Stomach smooth muscle (tissue), 2 donors: ENCODE results near the gene SBK2.
"Not testable (repeated sequence)": the region's sequence is repeated elsewhere in the genome, so short reads cannot be mapped to it uniquely, and the experiment has no call there.

ENCODE experiments used
- H3K27ac ChIP-seq: one replicate; pipeline ENCODE4 v1.7.0; 2013; ENCODE audit warnings: mild to moderate bottlenecking, low read length, inconsistent platforms
- H3K27me3 ChIP-seq, 2 donors: one replicate each; pipeline ENCODE4 v1.7.0; 2013; ENCODE audit warnings: low read length in 2 of 2; ENCODE audit not compliant: insufficient read depth in 2 of 2, control insufficient read depth in 1 of 2
- H3K36me3 ChIP-seq, 2 donors: one replicate each; pipeline ENCODE4 v1.7.0; 2013; ENCODE audit warnings: low read length in 2 of 2; ENCODE audit not compliant: control insufficient read depth in 2 of 2, insufficient read depth in 2 of 2
- H3K4me1 ChIP-seq: one replicate; pipeline ENCODE4 v1.7.0; 2013; ENCODE audit warnings: low read length; ENCODE audit not compliant: control insufficient read depth, insufficient read depth
- H3K4me3 ChIP-seq, 2 donors: one replicate each; pipeline ENCODE4 v1.7.0; 2013; ENCODE audit warnings: low read length in 2 of 2
- H3K9ac ChIP-seq, 2 donors: one replicate each; pipeline ENCODE4 v1.7.0; 2013; ENCODE audit warnings: low read length in 2 of 2, mild to moderate bottlenecking in 1 of 2
- H3K9me3 ChIP-seq, 2 donors: one replicate each; pipeline ENCODE4 v1.7.0; 2013; ENCODE audit warnings: low read length in 2 of 2; ENCODE audit not compliant: control insufficient read depth in 2 of 2
- donor health status: healthy.
- donor health status: Pancreatic carcinoma.

Gene SBK2

DNA sequence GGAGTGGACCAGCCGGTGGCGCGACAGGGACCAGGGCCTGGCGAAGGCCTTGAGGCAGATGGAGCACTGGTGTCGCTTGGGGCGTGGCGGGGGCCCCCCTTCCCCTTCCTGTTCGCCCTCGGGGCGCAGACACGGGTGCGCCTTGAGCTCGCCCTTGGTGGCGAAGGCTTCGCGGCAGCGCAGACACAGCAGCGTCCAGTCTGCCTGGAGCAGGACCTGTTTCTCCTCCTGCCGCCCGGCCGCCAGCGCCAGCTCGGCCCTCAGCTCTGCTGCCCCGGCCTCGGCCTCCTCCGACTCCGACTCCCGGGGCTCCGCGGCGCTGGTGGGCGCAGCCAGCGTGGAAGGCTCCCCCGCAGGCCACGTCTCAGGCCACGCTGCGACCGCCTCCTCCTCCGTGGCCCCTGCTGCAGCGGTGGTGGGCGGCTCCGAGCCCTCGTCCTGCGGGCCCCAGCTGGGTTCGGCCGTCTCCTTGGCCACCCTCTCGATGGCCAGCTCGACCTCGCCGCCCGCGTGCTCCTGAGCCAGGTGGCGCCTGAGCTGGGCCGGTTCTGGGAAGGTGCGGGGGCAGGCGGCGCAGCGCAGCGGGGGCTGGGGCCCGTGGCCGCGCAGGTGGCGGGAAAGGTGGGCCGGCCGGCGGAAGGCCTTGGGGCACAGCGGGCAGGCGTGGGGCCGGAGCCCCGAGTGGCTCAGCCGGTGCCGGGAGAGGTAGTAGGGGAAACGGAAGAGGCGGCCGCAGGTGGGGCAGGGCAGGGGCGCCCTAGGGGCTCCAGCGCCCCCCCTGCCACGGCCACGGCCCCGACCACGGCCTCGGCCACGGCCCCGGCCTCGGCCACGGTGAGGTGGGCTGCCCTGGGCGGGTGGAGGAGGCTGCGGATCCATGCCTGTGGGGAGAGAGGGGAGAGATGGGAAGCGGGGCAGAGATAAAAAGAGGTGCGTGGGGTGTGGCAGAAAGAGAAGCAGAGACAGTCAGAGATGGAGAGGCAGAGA, 42.1 kb upstream of the SBK2 start:
- Histone ChIP-seq H3K36me3 (peaks cover 4% of the 10 kb centered on the region in 2 donors), H3K9ac (peak overlapping the region in 1 of 2 donors; percentile 65), H3K27ac (no peak overlapping the region), H3K4me3 (peak overlapping the region; percentile 72 to 82), H3K9me3 (no peaks in the 10 kb centered on the region), H3K4me1 (peaks cover 20% of the 10 kb centered on the region), H3K27me3 (no peaks in the 10 kb centered on the region)

DNA sequence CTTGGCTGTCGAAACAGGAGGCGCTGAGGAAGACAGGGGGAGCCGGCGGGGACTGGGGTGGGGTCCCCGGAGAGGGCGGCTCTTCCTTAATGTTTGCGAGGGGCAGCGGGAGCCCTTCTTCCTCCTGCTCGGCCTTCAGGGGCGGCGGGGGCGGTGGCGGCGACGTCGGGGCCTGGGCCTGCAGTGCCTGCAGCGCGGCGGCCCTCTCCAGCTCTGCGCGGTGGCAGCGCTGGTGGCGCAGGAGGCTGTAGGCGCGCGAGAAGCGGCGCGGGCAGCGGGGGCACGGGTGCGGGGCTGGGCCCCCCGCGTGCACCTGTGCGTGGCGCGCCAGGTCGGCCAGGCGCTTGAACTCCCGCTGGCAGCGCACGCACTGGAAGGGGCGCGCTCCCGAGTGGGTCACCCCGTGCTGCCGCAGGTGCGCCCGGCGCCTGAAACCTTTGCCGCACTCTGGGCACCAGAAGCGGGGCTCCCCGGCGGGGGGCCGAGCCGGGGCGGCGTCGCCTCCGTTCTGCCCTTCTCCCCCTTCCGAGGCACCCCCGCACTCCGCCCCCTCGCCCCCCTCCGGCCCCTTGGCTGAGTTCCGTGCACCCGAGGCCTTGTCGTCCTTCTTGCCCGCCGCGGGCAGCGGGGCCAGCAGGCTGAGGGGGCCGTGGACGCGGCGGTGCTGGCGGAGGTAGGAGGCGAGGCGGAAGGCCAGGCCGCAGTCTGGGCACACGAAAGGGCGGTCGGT, 41.3 kb upstream of the SBK2 start:
- no peak overlapping the region for H3K27ac ChIP-seq
- no peak overlapping the region for H3K4me3 ChIP-seq
- H3K27me3 ChIP-seq: no peaks in the 10 kb centered on the region

GRCh38 chr19:55576746-55577145, 39.8 kb upstream of the SBK2 start:
- Histone ChIP-seq H3K9ac (no peak overlapping the region), H3K9me3 (no peaks in the 10 kb centered on the region), H3K27me3 (no peaks in the 10 kb centered on the region), H3K4me3 (no peak overlapping the region), H3K36me3 (peaks cover 4% of the 10 kb centered on the region in 2 donors), H3K4me1 (peaks cover 16% of the 10 kb centered on the region), H3K27ac (no peak overlapping the region)

More for the DNA sequence above, 41.3 kb upstream of the SBK2 start:
- no peak overlapping the region for H3K9ac ChIP-seq
- peaks cover 4% of the 10 kb centered on the region in 2 donors for H3K36me3 ChIP-seq
- H3K4me1 ChIP-seq: peaks cover 20% of the 10 kb centered on the region
- no peaks in the 10 kb centered on the region for H3K9me3 ChIP-seq

DNA sequence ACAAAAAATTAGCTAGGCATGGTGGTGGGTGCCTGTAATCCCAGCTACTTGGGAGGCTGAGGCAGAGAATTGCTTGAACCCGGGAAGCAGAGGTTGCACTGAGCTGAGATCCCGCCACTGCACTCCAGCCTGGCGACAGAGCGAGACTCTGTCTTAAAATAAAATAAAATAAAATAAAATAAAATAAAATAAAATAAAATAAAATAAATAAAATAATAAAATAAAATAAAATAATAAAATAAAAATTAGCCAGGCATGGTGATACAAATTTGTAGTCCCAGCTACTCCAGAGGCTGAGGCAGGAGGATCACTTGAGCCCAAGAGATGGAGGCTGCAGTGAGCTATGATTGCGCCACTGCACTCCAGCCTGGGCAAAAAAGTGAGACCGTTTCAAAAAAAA, 37.0 kb upstream of the SBK2 start:
- H3K36me3 ChIP-seq, H3K27me3 ChIP-seq, H3K4me3 ChIP-seq, H3K4me1 ChIP-seq, H3K27ac ChIP-seq, H3K9me3 ChIP-seq, H3K9ac ChIP-seq: not testable (repeated sequence)

DNA sequence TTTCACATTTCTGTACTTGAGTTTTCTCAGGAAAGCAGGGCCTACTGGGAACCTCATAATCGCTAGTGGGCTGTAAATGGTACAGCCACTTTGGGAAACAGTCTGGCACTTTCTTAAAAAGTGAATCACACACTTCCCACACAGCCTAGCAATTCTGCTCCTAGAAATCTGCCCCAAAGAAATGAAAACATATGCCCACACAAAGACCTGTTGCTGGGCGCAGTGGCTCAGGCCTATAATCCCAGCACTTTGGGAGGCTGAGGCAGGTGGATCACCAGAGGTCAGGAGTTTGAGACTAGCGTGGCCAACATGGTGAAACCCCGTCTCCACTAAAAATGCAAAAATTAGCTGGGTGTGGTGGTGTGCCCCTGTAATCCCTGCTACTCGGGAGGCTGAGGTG, 32.5 kb upstream of the SBK2 start:
- not testable (repeated sequence) for H3K36me3 ChIP-seq, H3K4me1 ChIP-seq, H3K27me3 ChIP-seq, H3K9ac ChIP-seq, H3K9me3 ChIP-seq, H3K4me3 ChIP-seq, H3K27ac ChIP-seq

GRCh38 chr19:55567708-55568328, 30.9 kb upstream of the SBK2 start:
- no peak overlapping the region for H3K27ac ChIP-seq
- no peaks in the 10 kb centered on the region for H3K36me3 ChIP-seq
- peaks cover 4 to 7% of the 10 kb centered on the region in 2 donors for H3K27me3 ChIP-seq
- H3K9ac ChIP-seq: no peak overlapping the region
- no peaks in the 10 kb centered on the region for H3K4me1 ChIP-seq
- H3K4me3 ChIP-seq: no peak overlapping the region
- no peaks in the 10 kb centered on the region for H3K9me3 ChIP-seq

GRCh38 chr19:55566823-55567222, 29.9 kb upstream of the SBK2 start:
- H3K36me3 ChIP-seq: no peaks in the 10 kb centered on the region
- H3K27ac ChIP-seq: no peak overlapping the region
- no peaks in the 10 kb centered on the region for H3K4me1 ChIP-seq
- no peak overlapping the region for H3K9ac ChIP-seq
- no peaks in the 10 kb centered on the region for H3K9me3 ChIP-seq
- no peak overlapping the region for H3K4me3 ChIP-seq
- peaks cover 4 to 7% of the 10 kb centered on the region in 2 donors for H3K27me3 ChIP-seq

DNA sequence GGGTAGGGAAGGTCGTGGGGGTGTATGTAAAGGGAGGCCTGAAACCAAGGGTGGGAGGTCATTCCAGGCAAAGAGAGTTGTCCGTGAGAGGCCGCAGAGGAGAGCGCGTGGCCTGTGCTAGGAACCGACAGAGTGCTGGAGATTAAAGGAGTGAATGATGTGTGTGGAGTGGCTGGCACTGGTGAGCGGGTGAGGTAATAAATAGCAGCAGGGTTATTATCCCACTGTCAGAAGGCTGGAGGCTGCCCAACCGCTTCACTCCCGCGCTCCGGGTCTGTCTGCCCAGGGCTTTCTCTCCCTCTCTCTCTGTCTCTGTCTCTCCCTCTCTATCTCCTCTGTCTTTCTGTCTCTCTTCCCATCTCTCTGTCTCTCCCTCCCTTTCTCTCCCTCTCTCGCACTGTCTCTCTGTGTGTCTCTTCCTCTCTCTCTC, 26.3 kb upstream of the SBK2 start:
- H3K27me3 ChIP-seq: peaks cover 4 to 9% of the 10 kb centered on the region in 2 donors
- no peaks in the 10 kb centered on the region for H3K4me1 ChIP-seq
- H3K27ac ChIP-seq: no peak overlapping the region
- H3K4me3 ChIP-seq: no peak overlapping the region
- H3K9ac ChIP-seq: no peak overlapping the region
- no peaks in the 10 kb centered on the region for H3K36me3 ChIP-seq
- peaks cover 5% of the 10 kb centered on the region in 2 donors for H3K9me3 ChIP-seq

- Histone ChIP-seq H3K36me3 (no peaks in the 10 kb centered on the region), H3K27ac (no peak overlapping the region), H3K27me3 (peaks cover 4 to 9% of the 10 kb centered on the region in 2 donors), H3K9me3 (peaks cover 5% of the 10 kb centered on the region in 2 donors), H3K4me3 (no peak overlapping the region), H3K4me1 (no peaks in the 10 kb centered on the region), H3K9ac (no peak overlapping the region)
Measured at GRCh38 chr19:55559684-55560083, 22.8 kb upstream of the SBK2 start.

DNA sequence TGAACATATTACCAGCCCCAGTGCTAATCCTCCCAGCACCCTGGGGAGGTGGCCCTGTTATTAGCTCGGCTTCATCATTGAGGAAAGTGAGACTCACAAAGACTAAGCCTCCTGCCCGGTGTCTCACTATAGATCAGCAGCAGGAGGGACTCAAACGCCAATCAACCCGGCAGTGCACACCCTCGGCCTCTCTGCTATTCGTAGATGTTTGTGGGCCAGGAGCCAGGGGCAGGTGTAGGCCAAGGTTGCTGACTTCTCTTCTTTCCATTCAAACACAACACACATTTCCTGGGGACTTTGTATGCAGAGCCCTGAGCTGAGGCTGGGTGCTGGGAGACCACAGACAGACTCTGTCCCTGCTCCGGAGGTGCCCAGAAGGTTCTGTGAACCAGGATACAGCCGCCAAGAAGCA, 17.8 kb upstream of the SBK2 start:
- H3K27ac ChIP-seq: no peak overlapping the region
- peaks cover 12 to 21% of the 10 kb centered on the region in 2 donors for H3K27me3 ChIP-seq
- no peaks in the 10 kb centered on the region for H3K4me1 ChIP-seq
- H3K9me3 ChIP-seq: no peaks in the 10 kb centered on the region
- H3K36me3 ChIP-seq: no peaks in the 10 kb centered on the region
- no peak overlapping the region for H3K4me3 ChIP-seq
- no peak overlapping the region for H3K9ac ChIP-seq
